IPS DF 4.7 (cell line): ENCODE results near the gene IQCM.
"Not testable (repeated sequence)": the region's sequence is repeated elsewhere in the genome, so short reads cannot be mapped to it uniquely, and the experiment has no call there.

Experiments used
- DNase-seq: peaks from one replicate; pipeline ENCODE4 v3.0.0-alpha.2; 2013; ENCODE audit warnings: low spot score; ENCODE audit errors: extremely low read depth

IQCM gene

GRCh38 chr4:149584722-149585121, 230.9 kb downstream of the IQCM start:
- no peak for DNase-seq

- no peak for DNase-seq
Observed at GRCh38 chr4:149574971-149575370, 240.7 kb downstream of the IQCM start.

- DNase-seq = no peak
Observed at GRCh38 chr4:149572716-149573115, 242.9 kb downstream of the IQCM start.

GRCh38 chr4:149555799-149556198, 259.8 kb downstream of the IQCM start:
- no peak for DNase-seq

- no peak for DNase-seq
Observed at GRCh38 chr4:149555146-149555545, 260.5 kb downstream of the IQCM start.

- no peak for DNase-seq
Observed at GRCh38 chr4:149553959-149554520, 261.6 kb downstream of the IQCM start.

GRCh38 chr4:149552601-149553000, 263.0 kb downstream of the IQCM start:
- no peak for DNase-seq

GRCh38 chr4:149549911-149550310, 265.7 kb downstream of the IQCM start:
- DNase-seq = peak; percentile 16

GRCh38 chr4:149534779-149535178, 280.9 kb downstream of the IQCM start:
- no peak for DNase-seq

GRCh38 chr4:149531861-149532260, 283.8 kb downstream of the IQCM start:
- no peak for DNase-seq

- no peak for DNase-seq
Observed at GRCh38 chr4:149523039-149523438, 292.6 kb downstream of the IQCM start.

GRCh38 chr4:149521611-149522425, 293.8 kb downstream of the IQCM start:
- no peak for DNase-seq

- no peak for DNase-seq
Observed at GRCh38 chr4:149518471-149518870, 297.2 kb downstream of the IQCM start.

GRCh38 chr4:149513081-149513480, 302.6 kb downstream of the IQCM start:
- DNase-seq = no peak

- DNase-seq = no peak
Observed at GRCh38 chr4:149512501-149512900, 303.1 kb downstream of the IQCM start.

- DNase-seq = no peak
Observed at GRCh38 chr4:149511558-149512298, 303.9 kb downstream of the IQCM start.

GRCh38 chr4:149507309-149507708, 308.3 kb downstream of the IQCM start:
- DNase-seq = not testable (repeated sequence)

- DNase-seq = no peak
Observed at GRCh38 chr4:149500806-149501205, 314.8 kb downstream of the IQCM start.

GRCh38 chr4:149499726-149500125, 315.9 kb downstream of the IQCM start:
- no peak for DNase-seq

- no peak for DNase-seq
Observed at GRCh38 chr4:149498246-149498645, 317.4 kb downstream of the IQCM start.

GRCh38 chr4:149493492-149493891, 322.2 kb downstream of the IQCM start:
- no peak for DNase-seq

- no peak for DNase-seq
Observed at GRCh38 chr4:149489321-149489720, 326.3 kb downstream of the IQCM start.
